ENCODE data around the gene GUCA1A. TPM values are rescaled to one million over a fixed set of nuclear protein-coding genes. Genes with fewer than 3 reads are reported as not detected.
"Not testable (repeated sequence)": the region's sequence is repeated elsewhere in the genome, so short reads cannot be mapped to it uniquely, and the experiment has no call there.

Gene GUCA1A
- total RNA-seq, 1 experiment from 2014 or later, result not detected

DNA sequence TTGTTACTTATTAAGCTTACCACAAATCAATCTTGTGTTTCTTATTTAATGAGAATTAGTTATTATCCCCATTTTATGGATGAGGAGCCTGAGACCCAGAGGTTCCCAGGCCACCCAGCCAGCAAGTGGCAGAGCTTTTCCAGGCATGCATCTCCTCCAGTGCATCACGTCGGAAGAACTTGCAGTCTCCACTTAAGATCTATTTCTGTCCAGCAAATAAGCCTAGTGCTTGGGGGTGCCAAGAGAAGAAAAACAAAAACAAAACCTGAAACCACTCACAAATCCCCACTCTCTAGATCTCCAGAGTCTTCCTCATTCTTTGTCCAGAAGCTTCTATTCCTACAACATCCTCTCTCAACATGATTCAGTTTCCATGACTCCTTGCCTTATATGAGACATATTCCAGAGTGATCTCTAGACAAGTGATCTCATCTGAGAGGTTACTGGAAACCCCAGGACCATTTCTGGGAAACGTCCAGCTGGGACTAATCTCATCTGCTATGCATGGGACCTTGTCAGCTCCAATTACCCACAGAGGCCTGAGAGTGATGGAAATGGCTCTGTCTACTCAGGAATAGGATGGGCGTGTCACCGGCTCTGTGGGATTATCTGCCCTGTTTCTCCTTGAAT is 17.5 kb downstream of the GUCA1A start:
- Mint-ChIP-seq H3K27me3 (ENCODE audit: insufficient read depth, unreplicated experiment) (no peaks in the 10 kb centered on the region), H3K36me3 (ENCODE audit: insufficient read depth, unreplicated experiment) (no peaks in the 10 kb centered on the region), H3K9me3 (ENCODE audit: unreplicated experiment) (no peaks in the 10 kb centered on the region), H3K4me3 (ENCODE audit: unreplicated experiment) (no peak overlapping the region), H3K27ac (ENCODE audit: unreplicated experiment) (no peak overlapping the region), H3K4me1 (ENCODE audit: low read depth, unreplicated experiment) (no peaks in the 10 kb centered on the region)
- Histone ChIP-seq H3K9me3 (no peaks in the 10 kb centered on the region), H3K4me1 (no peaks in the 10 kb centered on the region), H3K36me3 (ENCODE audit: control insufficient read depth, insufficient read depth, low read length) (no peaks in the 10 kb centered on the region), H3K27me3 (replicated peaks; ENCODE audit: control insufficient read depth, insufficient read depth, low read length) (no peaks in the 10 kb centered on the region), H3K4me3 (ENCODE audit: low read depth, low read length) (no peak overlapping the region)
- intact Hi-C loops (cut with micrococcal nuclease; ENCODE audit: unreplicated experiment), result no loop called here
- ChIA-PET CTCF (no interaction called here), POLR2A (no interaction called here)
- BruUV-seq (replicated peaks), result no TSS peak
- TF ChIP-seq CTCF (IDR thresholded peaks at IDR 0.05; ENCODE audit: insufficient read depth in 1 of 2, low read depth in 1 of 2, low read length in 1 of 2, severe bottlenecking in 1 of 2, unreplicated experiment in 1 of 2), result no peak
- DNase-seq, result no peak

DNA sequence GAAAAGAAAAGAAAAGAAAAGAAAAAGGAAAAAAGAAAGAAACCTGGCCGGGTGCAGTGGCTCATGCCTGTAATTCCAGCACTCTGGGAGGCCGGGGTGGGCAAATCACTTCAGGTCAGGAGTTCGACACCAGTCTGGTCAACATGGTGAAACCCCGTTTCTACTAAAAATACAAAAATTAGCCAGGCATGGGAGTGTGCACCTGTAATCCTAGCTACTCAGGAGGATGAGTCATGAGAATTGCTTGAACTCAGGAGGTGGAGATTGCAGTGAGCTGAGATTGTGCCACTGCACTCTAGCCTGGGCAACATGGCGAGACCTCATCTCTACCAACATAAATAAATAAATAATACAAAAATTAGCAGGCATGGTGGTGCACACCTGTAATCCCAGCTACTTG is 19.2 kb downstream of the GUCA1A start:
- H3K4me1 ChIP-seq; H3K4me1 Mint-ChIP-seq (ENCODE audit: low read depth, unreplicated experiment); DNase-seq; H3K4me3 Mint-ChIP-seq (ENCODE audit: unreplicated experiment); H3K36me3 ChIP-seq (ENCODE audit: control insufficient read depth, insufficient read depth, low read length); H3K4me3 ChIP-seq (ENCODE audit: low read depth, low read length); intact Hi-C loops (cut with micrococcal nuclease; ENCODE audit: unreplicated experiment); H3K9me3 ChIP-seq; H3K27ac Mint-ChIP-seq (ENCODE audit: unreplicated experiment); POLR2A ChIA-PET; H3K9me3 Mint-ChIP-seq (ENCODE audit: unreplicated experiment); H3K27me3 ChIP-seq (replicated peaks; ENCODE audit: control insufficient read depth, insufficient read depth, low read length); BruUV-seq (replicated peaks); H3K36me3 Mint-ChIP-seq (ENCODE audit: insufficient read depth, unreplicated experiment); H3K27me3 Mint-ChIP-seq (ENCODE audit: insufficient read depth, unreplicated experiment): not testable (repeated sequence)
- CTCF ChIA-PET, result interaction anchor here (0.6 kb wide), 1 partner anchor 263 kb away, joined by 11 read pairs; no protein-coding TSS in a partner anchor

- H3K36me3 Mint-ChIP-seq (ENCODE audit: insufficient read depth, unreplicated experiment), result no peaks in the 10 kb centered on the region
- H3K4me1 Mint-ChIP-seq (ENCODE audit: low read depth, unreplicated experiment), result no peaks in the 10 kb centered on the region
- Histone ChIP-seq H3K4me3 (ENCODE audit: low read depth, low read length) (no peak overlapping the region), H3K27me3 (replicated peaks; ENCODE audit: control insufficient read depth, insufficient read depth, low read length) (no peaks in the 10 kb centered on the region), H3K9me3 (no peaks in the 10 kb centered on the region), H3K36me3 (ENCODE audit: control insufficient read depth, insufficient read depth, low read length) (peaks cover 2% of the 10 kb centered on the region), H3K4me1 (0 out of 2 replicates have a peak, but pooled peaks cover 2% of the 10 kb centered on the region)
- no peaks in the 10 kb centered on the region for H3K9me3 Mint-ChIP-seq (ENCODE audit: unreplicated experiment)
- ChIA-PET CTCF (no interaction called here), POLR2A (interaction anchor here (0.5 kb wide), 1 partner anchor 51 kb away, joined by 5 read pairs; the partner anchor contains the start of gene C6orf132)
- BruUV-seq (replicated peaks), result no TSS peak
- DNase-seq, result no peak
- no peaks in the 10 kb centered on the region for H3K27me3 Mint-ChIP-seq (ENCODE audit: insufficient read depth, unreplicated experiment)
- TF ChIP-seq CTCF (IDR thresholded peaks at IDR 0.05; ENCODE audit: insufficient read depth in 1 of 2, low read depth in 1 of 2, low read length in 1 of 2, severe bottlenecking in 1 of 2, unreplicated experiment in 1 of 2), result no peak
- intact Hi-C loops (cut with micrococcal nuclease; ENCODE audit: unreplicated experiment), result no loop called here
- H3K27ac Mint-ChIP-seq (ENCODE audit: unreplicated experiment), result no peak overlapping the region
- H3K4me3 Mint-ChIP-seq (ENCODE audit: unreplicated experiment), result no peak overlapping the region
These were observed 20.3 kb downstream of the GUCA1A start for GRCh38 chr6:42193491-42193894.

Data from Caco-2 (cell line).